Measurements from ENCODE around the gene TEX22.

TEX22 gene

GRCh38 chr14:105421723-105422615, 23.6 kb downstream of the TEX22 start:
- Histone ChIP-seq H3K4me3 (ENCODE audit: low read depth, low read length, poor library complexity, severe bottlenecking) (peak overlapping the region; percentile 79), H3K4me2 (ENCODE audit: low read length) (peak overlapping the region; percentile 65), H3K9ac (ENCODE audit: low read length) (peak overlapping the region; percentile 80), H3K4me1 (ENCODE audit: insufficient read depth, low read length, severe bottlenecking) (peaks cover 31% of the 10 kb centered on the region), H2AFZ (ENCODE audit: low read length) (no peak overlapping the region), H3K79me2 (ENCODE audit: insufficient read depth, low read length) (peaks cover 58% of the 10 kb centered on the region), H3K9me3 (ENCODE audit: low read length) (no peaks in the 10 kb centered on the region), H4K20me1 (ENCODE audit: insufficient read depth, low read length) (no peaks in the 10 kb centered on the region), H3F3A (ENCODE audit: insufficient read depth, low read length) (no peaks in the 10 kb centered on the region), H3K9me2 (ENCODE audit: low read depth, low read length) (no peaks in the 10 kb centered on the region), H3K27ac (ENCODE audit: low read depth, low read length, poor library complexity, severe bottlenecking) (peak overlapping the region; percentile 60), H3K36me3 (ENCODE audit: insufficient read depth, low read length) (peaks cover 36% of the 10 kb centered on the region), H3K27me3 (ENCODE audit: insufficient read depth, low read length) (0 out of 2 replicates have a peak, but pooled peaks cover 6% of the 10 kb centered on the region)
- TF ChIP-seq EZH2 (IDR thresholded peaks at IDR 0.05; ENCODE audit: borderline replicate concordance, low read length) (no peak), CTCF (IDR thresholded peaks at IDR 0.05; ENCODE audit: low read length) (no peak)

- Histone ChIP-seq H3K27ac (ENCODE audit: low read depth, low read length, poor library complexity, severe bottlenecking) (peak overlapping the region; percentile 60), H3K4me1 (ENCODE audit: insufficient read depth, low read length, severe bottlenecking) (peaks cover 31% of the 10 kb centered on the region), H3F3A (ENCODE audit: insufficient read depth, low read length) (no peaks in the 10 kb centered on the region), H3K4me2 (ENCODE audit: low read length) (peak overlapping the region; percentile 65; the same call in 1 of the 2 replicates), H2AFZ (ENCODE audit: low read length) (no peak overlapping the region), H4K20me1 (ENCODE audit: insufficient read depth, low read length) (no peaks in the 10 kb centered on the region), H3K27me3 (ENCODE audit: insufficient read depth, low read length) (0 out of 2 replicates have a peak, but pooled peaks cover 6% of the 10 kb centered on the region), H3K4me3 (ENCODE audit: low read depth, low read length, poor library complexity, severe bottlenecking) (peak overlapping the region; percentile 79), H3K36me3 (ENCODE audit: insufficient read depth, low read length) (peaks cover 45% of the 10 kb centered on the region), H3K9me3 (ENCODE audit: low read length) (no peaks in the 10 kb centered on the region), H3K79me2 (ENCODE audit: insufficient read depth, low read length) (peaks cover 67% of the 10 kb centered on the region), H3K9me2 (ENCODE audit: low read depth, low read length) (no peaks in the 10 kb centered on the region), H3K9ac (ENCODE audit: low read length) (no peak overlapping the region; the same call in 1 of the 2 replicates)
- no peak for TF ChIP-seq CTCF (IDR thresholded peaks at IDR 0.05; ENCODE audit: low read length)
- TF ChIP-seq EZH2 (IDR thresholded peaks at IDR 0.05; ENCODE audit: borderline replicate concordance, low read length), result no peak
Measured at GRCh38 chr14:105422695-105423487, 24.6 kb downstream of the TEX22 start.

- H3F3A ChIP-seq (ENCODE audit: insufficient read depth, low read length), result no peaks in the 10 kb centered on the region
- TF ChIP-seq EZH2 (IDR thresholded peaks at IDR 0.05; ENCODE audit: borderline replicate concordance, low read length), result no peak
- TF ChIP-seq CTCF (IDR thresholded peaks at IDR 0.05; ENCODE audit: low read length), result no peak
- H3K36me3 ChIP-seq (ENCODE audit: insufficient read depth, low read length), result peaks cover 52% of the 10 kb centered on the region
- H3K27me3 ChIP-seq (ENCODE audit: insufficient read depth, low read length), result 0 out of 2 replicates have a peak, but pooled peaks cover 4% of the 10 kb centered on the region
- H3K4me3 ChIP-seq (ENCODE audit: low read depth, low read length, poor library complexity, severe bottlenecking), result no peak overlapping the region
- H3K79me2 ChIP-seq (ENCODE audit: insufficient read depth, low read length), result peaks cover 74% of the 10 kb centered on the region
- no peak overlapping the region for H3K27ac ChIP-seq (ENCODE audit: low read depth, low read length, poor library complexity, severe bottlenecking)
- peaks cover 29% of the 10 kb centered on the region for H3K4me1 ChIP-seq (ENCODE audit: insufficient read depth, low read length, severe bottlenecking)
- no peak overlapping the region for H3K4me2 ChIP-seq (ENCODE audit: low read length)
- H2AFZ ChIP-seq (ENCODE audit: low read length), result no peak overlapping the region
- no peaks in the 10 kb centered on the region for H3K9me3 ChIP-seq (ENCODE audit: low read length)
- H3K9ac ChIP-seq (ENCODE audit: low read length), result no peak overlapping the region
- H3K9me2 ChIP-seq (ENCODE audit: low read depth, low read length), result no peaks in the 10 kb centered on the region
- H4K20me1 ChIP-seq (ENCODE audit: insufficient read depth, low read length), result no peaks in the 10 kb centered on the region
Measured at GRCh38 chr14:105423488-105424195, 25.3 kb downstream of the TEX22 start.
